Measurements from ENCODE around the gene RIPK4.

Gene RIPK4

DNA sequence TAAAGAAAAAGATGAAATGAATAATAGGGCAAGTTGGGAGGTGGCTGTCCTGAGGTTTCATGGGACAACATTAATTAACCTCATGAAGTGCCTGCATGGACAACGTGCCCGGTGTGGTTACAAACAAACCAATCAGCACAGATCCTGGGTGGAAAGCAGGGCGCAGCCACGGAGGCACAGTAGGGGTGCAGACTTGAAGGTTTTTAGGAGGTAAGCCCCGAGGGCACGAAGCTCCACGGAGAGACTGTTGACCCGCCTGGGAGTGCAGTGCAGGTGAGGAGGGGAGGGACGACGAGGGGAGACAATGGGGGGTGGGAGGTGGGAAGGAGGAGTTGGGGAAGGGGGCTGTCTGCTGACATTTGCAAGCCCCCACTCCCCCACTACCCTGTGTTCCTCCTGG, 2.3 kb upstream of the RIPK4 start:
- H3K27ac ChIP-seq, result peak overlapping the region; percentile 95
- H3K4me3 ChIP-seq, result peak overlapping the region; percentile 92
- peaks cover 7% of the 10 kb centered on the region; the same call in 1 of the 2 replicates for H3K36me3 ChIP-seq (ENCODE audit: insufficient read depth, low read length)
- TF ChIP-seq EZH2 (IDR thresholded peaks at IDR 0.05), result no peak
- no peak for TF ChIP-seq FOXP2 (optimal IDR thresholded peaks at IDR 0.05; ENCODE audit: control extremely low read depth, extremely low read length, insufficient read depth)
- no peak for TF ChIP-seq POLR2AphosphoS5 (IDR thresholded peaks at IDR 0.05; ENCODE audit: borderline replicate concordance, low read depth, low read length)
- no peaks in the 10 kb centered on the region for H3K9me3 ChIP-seq (ENCODE audit: low read depth, low read length)
- no peak for DNase-seq (ENCODE audit: low read depth, low spot score)
- peak overlapping the region; percentile 85 for H3K9ac ChIP-seq (ENCODE audit: insufficient read length)

- TF ChIP-seq POLR2AphosphoS5 (IDR thresholded peaks at IDR 0.05; ENCODE audit: borderline replicate concordance, low read depth, low read length) (no peak), FOXP2 (optimal IDR thresholded peaks at IDR 0.05; ENCODE audit: control extremely low read depth, extremely low read length, insufficient read depth) (no peak), EZH2 (IDR thresholded peaks at IDR 0.05) (no peak)
- Histone ChIP-seq H3K9ac (ENCODE audit: insufficient read length) (peak overlapping the region; percentile 85), H3K9me3 (ENCODE audit: low read depth, low read length) (no peaks in the 10 kb centered on the region), H3K36me3 (ENCODE audit: insufficient read depth, low read length) (peaks cover 7% of the 10 kb centered on the region; the same call in 1 of the 2 replicates), H3K4me3 (peak overlapping the region; percentile 92), H3K27ac (peak overlapping the region; percentile 95)
- peak; percentile 35 for DNase-seq (ENCODE audit: low read depth, low spot score)
Measured at GRCh38 chr21:41768437-41769042, 1.7 kb upstream of the RIPK4 start.

DNA sequence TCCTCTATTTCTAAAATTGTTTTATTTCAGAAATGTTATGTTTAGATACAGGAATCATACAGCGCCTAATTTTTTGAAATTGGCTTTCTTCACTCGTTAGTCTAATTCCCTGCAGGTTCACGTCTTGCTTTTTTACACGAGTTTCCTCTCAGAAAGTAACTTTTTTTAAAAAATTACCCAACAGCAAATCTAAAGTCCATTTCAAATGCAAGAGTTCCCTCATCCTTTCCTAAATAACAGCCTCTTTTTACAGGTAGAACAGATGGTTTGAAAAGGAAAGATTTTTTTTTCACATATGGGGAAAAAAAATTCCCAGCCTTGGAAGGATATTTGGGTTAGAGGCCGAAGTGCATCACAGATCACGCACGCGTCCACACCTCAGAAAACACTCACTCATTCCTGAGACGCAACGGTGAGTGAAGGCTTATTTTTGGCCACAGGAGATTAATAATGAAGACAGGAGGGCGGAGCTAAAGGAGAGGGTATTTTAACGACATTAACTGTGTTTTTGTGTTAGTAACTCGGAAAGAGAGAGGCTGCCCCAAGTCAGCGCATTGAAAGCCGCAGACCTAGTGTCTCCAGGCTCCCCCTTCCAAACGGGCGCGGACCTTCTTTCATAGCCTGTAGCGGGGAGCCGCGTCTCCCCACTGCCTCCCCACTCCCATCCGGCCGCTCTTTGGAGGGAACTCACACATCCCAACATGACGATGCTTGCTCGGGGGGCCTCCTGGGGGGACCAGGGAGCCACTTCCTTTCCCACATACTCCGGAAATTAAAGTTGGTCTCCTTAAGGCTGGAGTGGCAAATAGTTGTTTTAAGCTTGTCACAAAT, 969 bp upstream of the RIPK4 start:
- DNase-seq (ENCODE audit: low read depth, low spot score), result peak; percentile 83
- Histone ChIP-seq H3K27ac (peak overlapping the region; percentile 95), H3K9ac (ENCODE audit: insufficient read length) (peak overlapping the region; percentile 85), H3K4me3 (peak overlapping the region; percentile 92), H3K36me3 (ENCODE audit: insufficient read depth, low read length) (peaks cover 7% of the 10 kb centered on the region; the same call in 1 of the 2 replicates), H3K9me3 (ENCODE audit: low read depth, low read length) (no peaks in the 10 kb centered on the region)
- TF ChIP-seq EZH2 (IDR thresholded peaks at IDR 0.05) (no peak), FOXP2 (optimal IDR thresholded peaks at IDR 0.05; ENCODE audit: control extremely low read depth, extremely low read length, insufficient read depth) (no peak), POLR2AphosphoS5 (IDR thresholded peaks at IDR 0.05; ENCODE audit: borderline replicate concordance, low read depth, low read length) (peak; percentile 61)

GRCh38 chr21:41765973-41766882, 624 bp downstream of the RIPK4 start:
- Histone ChIP-seq H3K9ac (ENCODE audit: insufficient read length) (peak overlapping the region; percentile 85), H3K36me3 (ENCODE audit: insufficient read depth, low read length) (peaks cover 7% of the 10 kb centered on the region; the same call in 1 of the 2 replicates), H3K27ac (peak overlapping the region; percentile 61), H3K9me3 (ENCODE audit: low read depth, low read length) (no peaks in the 10 kb centered on the region), H3K4me3 (peak overlapping the region; percentile 92)
- TF ChIP-seq EZH2 (IDR thresholded peaks at IDR 0.05), result no peak
- TF ChIP-seq FOXP2 (optimal IDR thresholded peaks at IDR 0.05; ENCODE audit: control extremely low read depth, extremely low read length, insufficient read depth), result no peak
- no peak for TF ChIP-seq POLR2AphosphoS5 (IDR thresholded peaks at IDR 0.05; ENCODE audit: borderline replicate concordance, low read depth, low read length)
- DNase-seq (ENCODE audit: low read depth, low spot score), result no peak

DNA sequence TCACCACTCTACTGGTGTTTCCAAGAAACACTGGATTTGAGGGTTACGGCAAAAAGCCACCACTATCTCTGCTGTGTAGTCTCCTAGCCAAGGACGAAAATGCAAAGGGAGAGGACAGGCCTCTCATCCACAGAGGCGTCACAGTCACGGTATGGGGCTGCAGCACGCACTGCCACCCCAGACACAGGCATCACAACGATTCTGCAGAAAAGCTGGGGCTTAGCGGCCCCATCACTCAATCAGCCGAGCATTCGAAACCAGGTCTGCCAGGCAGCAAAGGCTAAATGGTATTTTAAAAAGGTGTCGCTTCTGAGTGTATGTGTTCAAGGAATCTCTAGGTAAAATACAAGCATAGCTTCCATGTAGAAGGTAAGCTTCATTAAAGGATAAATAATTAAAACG, 1.4 kb downstream of the RIPK4 start:
- Histone ChIP-seq H3K27ac (peak overlapping the region; percentile 61; the same call in 1 of the 2 replicates), H3K9me3 (ENCODE audit: low read depth, low read length) (no peaks in the 10 kb centered on the region), H3K4me3 (peak overlapping the region; percentile 92), H3K9ac (ENCODE audit: insufficient read length) (peak overlapping the region; percentile 85), H3K36me3 (ENCODE audit: insufficient read depth, low read length) (peaks cover 7% of the 10 kb centered on the region; the same call in 1 of the 2 replicates)
- DNase-seq (ENCODE audit: low read depth, low spot score), result no peak
- TF ChIP-seq FOXP2 (optimal IDR thresholded peaks at IDR 0.05; ENCODE audit: control extremely low read depth, extremely low read length, insufficient read depth) (no peak), EZH2 (IDR thresholded peaks at IDR 0.05) (no peak), POLR2AphosphoS5 (IDR thresholded peaks at IDR 0.05; ENCODE audit: borderline replicate concordance, low read depth, low read length) (no peak)

GRCh38 chr21:41764558-41765419, 2.1 kb downstream of the RIPK4 start:
- H3K36me3 ChIP-seq (ENCODE audit: insufficient read depth, low read length), result peaks cover 7% of the 10 kb centered on the region; the same call in 1 of the 2 replicates
- DNase-seq (ENCODE audit: low read depth, low spot score), result no peak
- H3K4me3 ChIP-seq, result peak overlapping the region; percentile 92
- H3K27ac ChIP-seq, result peak overlapping the region; percentile 61
- no peak for TF ChIP-seq POLR2AphosphoS5 (IDR thresholded peaks at IDR 0.05; ENCODE audit: borderline replicate concordance, low read depth, low read length)
- TF ChIP-seq FOXP2 (optimal IDR thresholded peaks at IDR 0.05; ENCODE audit: control extremely low read depth, extremely low read length, insufficient read depth), result no peak
- no peak for TF ChIP-seq EZH2 (IDR thresholded peaks at IDR 0.05)
- peak overlapping the region; percentile 85 for H3K9ac ChIP-seq (ENCODE audit: insufficient read length)
- H3K9me3 ChIP-seq (ENCODE audit: low read depth, low read length), result no peaks in the 10 kb centered on the region

GRCh38 chr21:41763996-41764395, 2.9 kb downstream of the RIPK4 start:
- peak overlapping the region; percentile 20; the same call in 1 of the 2 replicates for H3K27ac ChIP-seq
- TF ChIP-seq EZH2 (IDR thresholded peaks at IDR 0.05) (no peak), FOXP2 (optimal IDR thresholded peaks at IDR 0.05; ENCODE audit: control extremely low read depth, extremely low read length, insufficient read depth) (no peak)
- peaks cover 7% of the 10 kb centered on the region; the same call in 1 of the 2 replicates for H3K36me3 ChIP-seq (ENCODE audit: insufficient read depth, low read length)
- H3K9me3 ChIP-seq (ENCODE audit: low read depth, low read length), result no peaks in the 10 kb centered on the region
- DNase-seq (ENCODE audit: low read depth, low spot score), result no peak
- H3K4me3 ChIP-seq, result peak overlapping the region; percentile 92
- peak overlapping the region; percentile 85 for H3K9ac ChIP-seq (ENCODE audit: insufficient read length)

Data from SK-N-MC (cell line).